Bronchial epithelial cell (primary cell): Measurements from ENCODE around the gene MBD3L2B. TPM values are rescaled to one million over a fixed set of nuclear protein-coding genes. Genes with fewer than 3 reads are reported as not detected.

ENCODE experiments used
- DNase-seq: peaks from one replicate; pipeline ENCODE4 v3.0.0-alpha.2; 2010; ENCODE audit warnings: low read depth
- FAIRE-seq: peaks from 2 replicates; lab custom pipeline; 2011; peaks lifted over from hg19 to GRCh38; lab: Jason Lieb, UNC
- H3K27me3 ChIP-seq: 2 replicates; pipeline ENCODE4 v1.5.1; 2011; ENCODE audit warnings: low read length; ENCODE audit not compliant: control insufficient read depth, insufficient read depth
- H3K36me3 ChIP-seq: 2 replicates; pipeline ENCODE4 v1.5.1; 2011; ENCODE audit warnings: low read length; ENCODE audit not compliant: control insufficient read depth, insufficient read depth
- H3K4me3 ChIP-seq: 2 replicates; pipeline ENCODE4 v1.5.1; 2011; ENCODE audit warnings: mild to moderate bottlenecking, low read depth, low read length, control low read depth
- CTCF ChIP-seq: IDR thresholded peaks from 2 replicates; pipeline ENCODE4 v1.5.1; 2011; ENCODE audit warnings: mild to moderate bottlenecking, moderate library complexity, low read length, control low read depth, inconsistent platforms; ENCODE audit not compliant: insufficient read depth, severe bottlenecking
- total RNA-seq: library from RNA; depleted of rRNA; stranded (reverse); fragments of >200 nt; gene quantifications from 2 replicates; pipeline ENCODE4 v1.2.1, GENCODE V29; 2014

Gene MBD3L2B
- total RNA-seq, 1 donor from 2014 or later = not detected

GRCh38 chr19:7006135-7006704, 15.0 kb downstream of the MBD3L2B start:
- no peaks in the 10 kb centered on the region for H3K27me3 ChIP-seq
- H3K36me3 ChIP-seq = no peaks in the 10 kb centered on the region
- no peak for TF ChIP-seq CTCF
- DNase-seq (no peak), FAIRE-seq (no peak)
- no peak overlapping the region for H3K4me3 ChIP-seq

GRCh38 chr19:7004313-7004931, 16.8 kb downstream of the MBD3L2B start:
- no peak for FAIRE-seq
- Histone ChIP-seq H3K27me3 (no peaks in the 10 kb centered on the region), H3K4me3 (no peak overlapping the region), H3K36me3 (no peaks in the 10 kb centered on the region)
- TF ChIP-seq CTCF = peak; percentile 48
- DNase-seq = peak; percentile 19

- Histone ChIP-seq H3K4me3 (no peak overlapping the region), H3K36me3 (no peaks in the 10 kb centered on the region), H3K27me3 (no peaks in the 10 kb centered on the region)
- no peak for FAIRE-seq
- no peak for TF ChIP-seq CTCF
- no peak for DNase-seq
These were observed 20.4 kb downstream of the MBD3L2B start for GRCh38 chr19:7000816-7001215.

- no peak for DNase-seq
- Histone ChIP-seq H3K27me3 (no peaks in the 10 kb centered on the region), H3K36me3 (no peaks in the 10 kb centered on the region), H3K4me3 (no peak overlapping the region)
- no peak for FAIRE-seq
- no peak for TF ChIP-seq CTCF
These were observed 20.9 kb downstream of the MBD3L2B start for GRCh38 chr19:7000333-7000732.

GRCh38 chr19:6999933-7000332, 21.3 kb downstream of the MBD3L2B start:
- FAIRE-seq = no peak
- DNase-seq = no peak
- TF ChIP-seq CTCF = no peak
- H3K27me3 ChIP-seq = no peaks in the 10 kb centered on the region
- H3K4me3 ChIP-seq = no peak overlapping the region
- no peaks in the 10 kb centered on the region for H3K36me3 ChIP-seq
